Stimulated activated CD8-positive, alpha-beta memory T cell treated with anti-CD3 and anti-CD28 coated beads, Interleukin-15, amount 100 ng/mL, for 24 hours (primary cell): ENCODE measurements around the gene NHLRC3.
A peak's percentile ranks its signal among the peaks of the same experiment; 100 is the strongest.
"Not testable (repeated sequence)": the region's sequence is repeated elsewhere in the genome, so short reads cannot be mapped to it uniquely, and the experiment has no call there.

Source experiments
- DNase-seq: peaks from one replicate; pipeline ENCODE4 v3.0.0-alpha.2; 2020; ENCODE audit warnings: low read depth

NHLRC3 gene

DNA sequence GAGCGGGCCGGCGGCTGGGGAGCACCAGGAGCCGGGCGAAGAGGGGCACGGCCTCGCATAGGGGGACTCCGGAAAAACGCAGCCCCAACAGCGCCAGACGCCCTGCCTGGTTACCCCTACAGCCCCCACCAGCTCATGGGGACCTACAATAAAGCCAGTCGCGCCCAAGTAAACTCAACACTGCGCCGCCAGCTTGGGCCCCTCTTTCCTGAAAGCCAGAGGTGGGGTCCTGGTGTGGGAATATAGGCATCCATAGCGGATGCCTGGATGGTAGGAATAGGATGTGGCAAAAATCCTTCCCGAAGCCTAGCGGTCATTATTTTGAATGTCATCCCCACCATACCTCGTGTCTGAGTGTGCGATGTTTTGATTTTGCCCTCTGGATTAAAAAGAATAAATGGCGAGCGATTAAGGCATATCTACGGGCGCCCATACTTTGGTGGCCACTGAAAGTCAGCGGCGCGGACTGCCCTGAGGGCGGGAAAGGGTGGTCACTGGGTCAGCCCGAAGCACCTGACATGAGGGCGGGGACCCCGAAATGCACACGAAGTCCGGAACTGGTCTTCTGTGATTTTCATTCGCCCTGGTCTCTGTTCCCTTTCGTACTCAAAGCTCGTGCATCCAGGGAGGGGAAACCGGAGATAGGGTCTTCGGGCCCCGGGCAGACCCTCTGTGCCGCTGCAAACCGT is at the start of gene NHLRC3, which contains the start of gene PROSER1:
NHLRC3 (plus strand) TSS at position 577 of the 689 bp plus-strand sequence. CDS start 184 bp downstream, outside the sequence.
PROSER1 (minus strand) TSS at position 210 of the 689 bp plus-strand sequence. CDS start 847 bp downstream, outside the sequence.
- DNase-seq: peak; percentile 63

DNA sequence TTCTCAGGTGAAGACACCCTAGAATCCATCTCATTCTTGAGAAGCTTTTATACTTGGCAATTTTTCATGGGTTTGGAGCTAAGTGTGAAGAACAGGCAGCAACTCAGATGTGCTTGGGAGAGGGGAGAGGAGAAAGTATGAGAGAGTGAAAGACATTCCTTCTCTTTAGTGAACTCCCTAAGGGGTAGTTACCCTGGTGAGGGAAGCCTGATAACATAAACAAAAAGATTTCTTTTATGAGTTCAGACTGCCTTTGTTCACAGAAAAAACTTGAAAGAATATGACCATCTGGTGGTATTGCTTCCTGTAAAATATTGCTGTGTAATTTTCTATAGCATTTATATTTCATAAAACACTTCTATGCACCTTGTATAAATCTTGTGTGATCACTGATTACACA is 47.6 kb upstream of the NHLRC3 start, which contains the start of gene STOML3:
STOML3 (minus strand) TSS at position 139 of the 400 bp plus-strand sequence; CDS start at position 29, 110 bp downstream.
- no peak for DNase-seq

- no peak for DNase-seq
Measured at GRCh38 chr13:38993381-38993780, 44.9 kb upstream of the NHLRC3 start.

DNA sequence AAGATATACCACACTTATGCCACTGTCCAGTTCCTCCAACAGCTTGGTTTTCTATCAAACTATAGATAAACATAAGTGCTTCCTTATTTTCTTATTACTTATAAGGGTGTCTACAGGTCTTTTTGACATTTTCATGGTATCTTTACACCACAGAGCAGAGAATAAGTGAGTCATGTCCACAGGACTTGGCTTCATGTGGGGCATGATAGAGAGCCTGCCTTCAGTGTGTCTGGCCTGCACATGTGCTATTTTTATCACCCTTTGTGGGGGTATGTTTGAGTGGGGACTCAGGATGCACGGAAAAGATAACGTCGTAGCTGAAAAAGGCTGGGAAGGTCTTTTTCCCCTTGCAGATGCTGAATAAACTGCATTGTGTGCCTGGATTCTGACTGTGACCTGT is 39.5 kb upstream of the NHLRC3 start:
- DNase-seq: no peak

GRCh38 chr13:39006371-39007111 is 31.7 kb upstream of the NHLRC3 start:
- DNase-seq: not testable (repeated sequence)

GRCh38 chr13:39012608-39013007 is 25.6 kb upstream of the NHLRC3 start:
- DNase-seq: no peak

- no peak for DNase-seq
Measured at GRCh38 chr13:39013462-39013861, 24.8 kb upstream of the NHLRC3 start.

- no peak for DNase-seq
Measured at GRCh38 chr13:39016087-39016486, 22.2 kb upstream of the NHLRC3 start.

GRCh38 chr13:39016787-39017186 is 21.5 kb upstream of the NHLRC3 start:
- no peak for DNase-seq

DNA sequence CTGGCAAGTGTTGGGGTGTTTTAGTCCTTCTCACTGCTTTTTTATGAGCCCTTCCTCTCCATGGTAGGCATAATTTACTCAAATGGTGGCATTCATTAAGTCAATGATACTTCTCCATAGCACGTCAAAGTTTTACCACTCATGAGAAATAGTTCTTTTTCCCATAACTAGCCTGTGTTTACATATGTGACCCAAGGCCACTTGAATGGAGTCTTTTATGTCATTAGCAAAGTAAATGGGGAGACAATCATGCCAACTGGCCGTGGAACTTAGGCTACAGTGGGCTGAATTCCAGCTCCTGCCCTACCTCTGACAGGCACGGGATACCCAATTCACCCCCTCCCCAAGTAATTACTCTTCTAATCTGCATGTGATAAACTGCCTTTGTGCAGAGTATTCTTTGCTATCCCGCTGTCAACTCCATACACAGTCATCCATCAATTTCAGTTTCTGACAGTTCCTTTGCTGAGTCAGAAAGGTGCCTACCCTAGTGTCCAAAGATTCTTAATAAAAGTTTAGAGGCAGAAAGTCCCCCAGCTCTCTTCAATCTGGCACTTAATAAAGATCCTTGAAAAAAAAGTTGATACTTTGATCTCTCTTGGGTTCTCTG is 17.3 kb upstream of the NHLRC3 start:
- no peak for DNase-seq

DNA sequence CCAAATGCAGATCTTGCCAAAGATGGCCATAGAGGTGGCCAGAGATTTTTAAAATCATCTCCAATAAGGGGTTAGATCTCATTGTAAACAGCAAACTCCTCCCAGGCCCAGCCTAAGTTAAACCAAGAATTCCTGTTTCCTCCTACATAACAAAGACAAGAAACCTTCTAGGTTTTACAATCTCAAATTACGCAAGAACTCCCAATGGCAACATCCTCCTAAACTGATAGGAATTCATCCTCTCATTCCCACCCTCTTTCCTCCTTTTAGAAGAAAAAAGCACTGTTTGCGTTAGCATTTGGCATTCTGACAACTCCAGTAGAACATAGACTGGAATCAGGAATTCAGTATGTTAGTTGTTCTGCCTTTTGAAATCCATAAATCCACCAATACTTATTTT is 14.9 kb upstream of the NHLRC3 start:
- no peak for DNase-seq

GRCh38 chr13:39023761-39024160 is 14.5 kb upstream of the NHLRC3 start:
- DNase-seq: no peak

DNA sequence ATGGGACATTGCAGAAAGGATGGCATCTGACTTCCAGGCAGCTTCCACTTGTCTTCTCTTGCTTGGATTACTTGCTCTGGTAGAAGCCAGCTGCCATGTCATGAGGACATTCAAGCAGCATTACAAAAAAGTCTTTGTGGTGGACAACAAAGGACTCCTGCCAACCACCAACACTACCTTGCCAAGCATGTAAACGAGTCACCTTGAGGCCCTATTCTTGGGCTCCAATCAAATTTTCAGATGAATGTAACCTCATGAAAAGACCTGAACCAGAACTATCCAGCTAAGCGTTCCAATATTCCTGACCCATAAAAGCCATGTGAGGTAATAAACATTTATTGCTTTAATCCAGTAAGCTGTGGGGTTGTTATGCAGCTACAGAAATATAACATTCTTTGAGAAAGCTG is 12.8 kb upstream of the NHLRC3 start:
- no peak for DNase-seq

GRCh38 chr13:39032150-39032549 is 6.1 kb upstream of the NHLRC3 start:
- DNase-seq: no peak

- no peak for DNase-seq
Measured at GRCh38 chr13:39034085-39034484, 4.2 kb upstream of the NHLRC3 start.

GRCh38 chr13:39035204-39035603 is 3.1 kb upstream of the NHLRC3 start:
- DNase-seq: no peak

DNA sequence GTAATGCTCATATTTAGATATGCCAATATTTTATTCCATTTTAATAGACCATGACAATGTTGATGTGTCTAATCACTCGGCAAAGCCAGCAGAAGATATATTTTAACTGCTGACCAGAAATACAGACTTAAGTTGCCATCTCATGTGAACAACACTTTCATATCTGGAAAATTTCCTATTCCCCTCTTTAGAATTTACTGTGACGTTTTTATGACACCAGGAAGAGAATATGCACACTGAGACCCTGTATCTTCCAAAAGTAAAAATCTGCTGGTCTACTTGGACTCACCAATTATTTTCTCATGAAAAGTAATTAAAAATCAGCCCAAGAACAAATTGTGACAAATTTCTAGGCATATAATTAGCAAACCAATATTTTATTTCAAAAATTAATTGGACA is 2.5 kb upstream of the NHLRC3 start:
- DNase-seq: no peak

GRCh38 chr13:39036212-39036611 is 2.0 kb upstream of the NHLRC3 start:
- no peak for DNase-seq

DNA sequence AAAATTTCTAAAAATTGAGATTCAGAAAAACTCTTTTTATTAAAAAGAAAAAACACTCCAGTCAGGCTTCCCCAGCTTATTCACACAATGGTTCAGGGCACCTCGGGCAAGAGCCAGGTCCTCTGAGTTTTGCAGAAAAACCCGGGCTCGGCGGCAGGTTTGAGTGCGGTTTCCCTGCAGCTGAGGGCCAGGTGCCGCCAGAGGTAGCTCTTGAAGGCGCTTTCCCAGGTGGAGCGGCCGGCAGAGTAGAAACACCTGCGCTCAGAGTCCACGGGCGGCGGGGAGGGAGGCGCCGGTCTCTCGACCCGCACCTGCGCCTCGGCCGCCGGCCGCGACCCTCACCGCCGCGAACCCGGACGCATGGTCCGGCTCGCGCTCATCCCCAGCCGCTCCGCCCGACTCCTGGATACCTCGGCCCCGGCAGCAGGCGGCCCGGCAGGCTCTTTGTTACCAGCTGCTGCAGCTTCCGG is 811 bp upstream of the NHLRC3 start:
- DNase-seq: no peak

DNA sequence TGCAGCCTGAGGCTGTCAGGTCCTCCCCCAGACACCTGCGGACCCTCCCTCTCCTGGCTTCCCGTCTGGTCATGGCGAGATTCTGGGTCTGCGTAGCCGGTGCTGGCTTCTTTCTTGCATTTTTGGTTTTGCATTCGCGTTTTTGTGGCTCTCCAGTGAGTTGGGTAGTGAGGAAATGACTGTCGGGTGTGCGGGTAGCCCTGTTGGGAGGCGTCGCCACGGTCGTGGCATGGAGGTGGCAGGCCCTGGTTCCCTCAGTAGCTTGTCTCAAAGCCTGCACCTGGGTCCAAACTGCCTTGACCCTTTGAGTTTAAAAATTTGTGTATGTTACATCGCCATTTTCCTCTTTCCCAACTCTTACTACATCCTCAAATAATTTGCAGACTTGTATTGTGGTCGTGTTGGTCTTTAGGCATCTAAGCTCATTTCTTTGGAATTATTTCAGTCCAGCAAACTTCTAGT is 344 bp downstream of the NHLRC3 start:
- DNase-seq: no peak

- DNase-seq: no peak
Measured at GRCh38 chr13:39039041-39039440, 785 bp downstream of the NHLRC3 start.

GRCh38 chr13:39040206-39040605 is 1.9 kb downstream of the NHLRC3 start:
- no peak for DNase-seq

DNA sequence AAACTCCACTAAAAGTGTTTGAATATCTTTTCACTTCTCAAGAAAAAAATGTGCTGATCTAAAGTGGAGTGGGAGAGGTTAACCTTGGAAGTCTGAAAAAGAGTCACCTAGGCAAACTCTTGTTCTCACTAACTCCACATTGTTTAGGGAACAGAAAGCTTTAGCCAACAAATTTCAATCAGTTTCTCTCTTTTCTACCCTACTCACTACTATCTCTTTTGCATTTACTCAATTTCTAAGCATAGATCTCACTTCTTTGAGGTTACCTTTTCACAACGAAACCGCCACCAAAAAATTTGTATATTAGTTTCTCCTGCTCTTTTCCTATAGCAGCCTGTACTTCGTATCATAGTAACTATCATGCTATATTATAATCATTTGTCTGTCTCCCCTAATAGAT is 6.3 kb downstream of the NHLRC3 start:
- DNase-seq: no peak
